ENCODE results near the gene EIF1AX. TPM values are rescaled to one million over a fixed set of nuclear protein-coding genes. Genes with fewer than 3 reads are reported as not detected.
A peak's percentile ranks its signal among the peaks of the same experiment; 100 is the strongest.

EIF1AX gene, protein sequence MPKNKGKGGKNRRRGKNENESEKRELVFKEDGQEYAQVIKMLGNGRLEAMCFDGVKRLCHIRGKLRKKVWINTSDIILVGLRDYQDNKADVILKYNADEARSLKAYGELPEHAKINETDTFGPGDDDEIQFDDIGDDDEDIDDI
- 77.6 and 123 TPM in 2 replicates for total RNA-seq (ENCODE audit: low replicate concordance)

- H3K4me2 ChIP-seq: peak within 1 kb of the TSS; percentile 82
- H3K27me3 Mint-ChIP-seq (ENCODE audit: insufficient read depth, low read depth): peaks cover 2% of the 10 kb centered on the region
- peak within 1 kb of the TSS; percentile 94 for H3K9ac ChIP-seq
- H3K4me1 ChIP-seq: peaks cover 7% of the 10 kb centered on the region
- H3K4me3 Mint-ChIP-seq: peak within 1 kb of the TSS; percentile 93
- H3F3A ChIP-seq (ENCODE audit: low read depth): no peaks in the 10 kb centered on the region
- TF ChIP-seq EZH2phosphoT487 (IDR thresholded peaks at IDR 0.05): no peak
- no peak for TF ChIP-seq EZH2 (IDR thresholded peaks at IDR 0.05)
- TF ChIP-seq, protein P1, sequence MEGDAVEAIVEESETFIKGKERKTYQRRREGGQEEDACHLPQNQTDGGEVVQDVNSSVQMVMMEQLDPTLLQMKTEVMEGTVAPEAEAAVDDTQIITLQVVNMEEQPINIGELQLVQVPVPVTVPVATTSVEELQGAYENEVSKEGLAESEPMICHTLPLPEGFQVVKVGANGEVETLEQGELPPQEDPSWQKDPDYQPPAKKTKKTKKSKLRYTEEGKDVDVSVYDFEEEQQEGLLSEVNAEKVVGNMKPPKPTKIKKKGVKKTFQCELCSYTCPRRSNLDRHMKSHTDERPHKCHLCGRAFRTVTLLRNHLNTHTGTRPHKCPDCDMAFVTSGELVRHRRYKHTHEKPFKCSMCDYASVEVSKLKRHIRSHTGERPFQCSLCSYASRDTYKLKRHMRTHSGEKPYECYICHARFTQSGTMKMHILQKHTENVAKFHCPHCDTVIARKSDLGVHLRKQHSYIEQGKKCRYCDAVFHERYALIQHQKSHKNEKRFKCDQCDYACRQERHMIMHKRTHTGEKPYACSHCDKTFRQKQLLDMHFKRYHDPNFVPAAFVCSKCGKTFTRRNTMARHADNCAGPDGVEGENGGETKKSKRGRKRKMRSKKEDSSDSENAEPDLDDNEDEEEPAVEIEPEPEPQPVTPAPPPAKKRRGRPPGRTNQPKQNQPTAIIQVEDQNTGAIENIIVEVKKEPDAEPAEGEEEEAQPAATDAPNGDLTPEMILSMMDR (IDR thresholded peaks at IDR 0.05): no peak
- no peak within 1 kb of the TSS for H2AFZ ChIP-seq (replicated peaks)
- H3K79me2 ChIP-seq (ENCODE audit: low read depth): peaks cover 49% of the 10 kb centered on the region
- H3K4me3 ChIP-seq: peak within 1 kb of the TSS; percentile 91
- H4K20me1 ChIP-seq (ENCODE audit: low read depth): peaks cover 20% of the 10 kb centered on the region
- H3K27ac Mint-ChIP-seq: no peak within 1 kb of the TSS
- H3K9me3 Mint-ChIP-seq: no peaks in the 10 kb centered on the region
- peaks cover 6% of the 10 kb centered on the region for H3K36me3 Mint-ChIP-seq
- no peaks in the 10 kb centered on the region for H3K27me3 ChIP-seq
- H3K27ac ChIP-seq: no peak within 1 kb of the TSS
- H3K36me3 ChIP-seq: peaks cover 10% of the 10 kb centered on the region
- H3K9me3 ChIP-seq (ENCODE audit: low read depth): peaks cover 2% of the 10 kb centered on the region
- peak; percentile 96 for DNase-seq (ENCODE audit: low spot score)
- peaks cover 9% of the 10 kb centered on the region for H3K4me1 Mint-ChIP-seq
Measured at GRCh38 chrX:20141281-20142220, at the start of gene EIF1AX. Gene EIF1AX (minus strand): TSS chrX:20141838. CDS start chrX:20141640, 198 bp downstream.

- no peaks in the 10 kb centered on the region for H4K20me1 ChIP-seq (ENCODE audit: low read depth)
- no peaks in the 10 kb centered on the region for H3K79me2 ChIP-seq (ENCODE audit: low read depth)
- DNase-seq (ENCODE audit: low spot score): no peak
- no peak overlapping the region for H2AFZ ChIP-seq (replicated peaks)
- H3K4me1 ChIP-seq: no peaks in the 10 kb centered on the region
- no peaks in the 10 kb centered on the region for H3K27me3 ChIP-seq
- H3K4me2 ChIP-seq: no peak overlapping the region
- H3F3A ChIP-seq (ENCODE audit: low read depth): no peaks in the 10 kb centered on the region
- Mint-ChIP-seq H3K4me3 (no peak overlapping the region), H3K36me3 (peaks cover 19% of the 10 kb centered on the region), H3K9me3 (peaks cover 2% of the 10 kb centered on the region), H3K27ac (no peak overlapping the region), H3K4me1 (no peaks in the 10 kb centered on the region), H3K27me3 (ENCODE audit: insufficient read depth, low read depth) (peaks cover 2% of the 10 kb centered on the region)
- H3K9ac ChIP-seq: no peak overlapping the region
- no peak overlapping the region for H3K4me3 ChIP-seq
- H3K27ac ChIP-seq: no peak overlapping the region
- H3K36me3 ChIP-seq: peaks cover 4% of the 10 kb centered on the region
- no peaks in the 10 kb centered on the region for H3K9me3 ChIP-seq (ENCODE audit: low read depth)
- TF ChIP-seq, protein P1 (IDR thresholded peaks at IDR 0.05): no peak
- TF ChIP-seq EZH2 (IDR thresholded peaks at IDR 0.05): no peak
- no peak for TF ChIP-seq EZH2phosphoT487 (IDR thresholded peaks at IDR 0.05)
Measured at GRCh38 chrX:20189171-20189570, 47.5 kb upstream of the EIF1AX start.

DNA sequence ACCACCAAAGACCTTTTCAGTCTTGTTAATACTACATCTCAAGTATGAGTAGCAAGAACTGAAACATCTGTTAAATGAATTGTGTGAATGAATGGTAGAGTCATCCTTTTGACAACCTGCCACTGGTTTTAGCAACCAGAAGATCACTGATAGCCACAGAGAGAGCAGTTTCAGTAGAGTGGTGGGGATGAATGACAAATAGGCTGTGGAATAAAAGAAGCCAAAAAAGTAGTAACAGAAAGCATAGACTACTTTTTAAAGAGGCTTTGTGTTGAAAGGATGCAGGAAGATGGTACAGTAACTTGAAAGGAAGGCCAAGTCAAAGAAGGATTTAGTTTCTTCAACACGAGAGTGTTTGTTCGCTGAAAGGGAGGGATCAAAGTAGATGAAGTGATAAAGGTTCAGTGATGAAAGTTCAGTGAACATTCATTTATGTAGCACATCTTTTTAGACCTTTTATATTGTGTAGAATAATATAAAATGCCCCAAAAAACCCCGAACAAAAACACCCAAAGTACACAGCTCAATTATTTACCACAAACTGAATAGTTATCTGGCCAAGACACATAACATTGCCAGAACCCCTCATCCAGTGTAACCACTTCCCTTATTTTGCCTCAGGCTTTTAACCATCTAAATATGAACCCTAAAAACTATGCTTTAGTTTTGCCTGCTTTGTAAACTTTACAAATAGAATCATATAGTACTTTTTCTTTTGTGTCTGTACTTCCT lies 40.1 kb upstream of the EIF1AX start:
- no peaks in the 10 kb centered on the region for H4K20me1 ChIP-seq (ENCODE audit: low read depth)
- Mint-ChIP-seq H3K9me3 (no peaks in the 10 kb centered on the region), H3K4me1 (no peaks in the 10 kb centered on the region), H3K27ac (no peak overlapping the region), H3K4me3 (no peak overlapping the region), H3K36me3 (peaks cover 6% of the 10 kb centered on the region), H3K27me3 (ENCODE audit: insufficient read depth, low read depth) (no peaks in the 10 kb centered on the region)
- H2AFZ ChIP-seq (replicated peaks): no peak overlapping the region
- no peaks in the 10 kb centered on the region for H3K27me3 ChIP-seq
- no peak for DNase-seq (ENCODE audit: low spot score)
- no peak overlapping the region for H3K4me3 ChIP-seq
- no peak overlapping the region for H3K9ac ChIP-seq
- H3K36me3 ChIP-seq: no peaks in the 10 kb centered on the region
- H3F3A ChIP-seq (ENCODE audit: low read depth): no peaks in the 10 kb centered on the region
- no peak overlapping the region for H3K4me2 ChIP-seq
- peaks cover 4% of the 10 kb centered on the region for H3K9me3 ChIP-seq (ENCODE audit: low read depth)
- no peak overlapping the region for H3K27ac ChIP-seq
- no peaks in the 10 kb centered on the region for H3K4me1 ChIP-seq
- TF ChIP-seq EZH2 (IDR thresholded peaks at IDR 0.05): no peak
- TF ChIP-seq EZH2phosphoT487 (IDR thresholded peaks at IDR 0.05): no peak
- TF ChIP-seq, protein P1 (IDR thresholded peaks at IDR 0.05): no peak
- H3K79me2 ChIP-seq (ENCODE audit: low read depth): no peaks in the 10 kb centered on the region

All from neural progenitor cell (in vitro differentiated cells).